Effector memory CD8-positive, alpha-beta T cell (primary cell): ENCODE measurements around the gene PDCD7.
"Not testable (repeated sequence)": the region's sequence is repeated elsewhere in the genome, so short reads cannot be mapped to it uniquely, and the experiment has no call there.

Source experiments
- ATAC-seq: fragments of 150-1000 bp; cut with Tn5 transposase; replicated peaks from 2 replicates; pipeline ENCODE4 v1.10.0; 2021; ENCODE audit warnings: mild to moderate bottlenecking, moderate library complexity
- DNase-seq, 3 experiments: peaks; one replicate each; pipeline ENCODE4 v3.0.0; 2021
- H3K27ac Mint-ChIP-seq, 2 donors: one replicate each; pipeline ENCODE4 v1.8.0; 2022; ENCODE audit warnings: mild to moderate bottlenecking in 2 of 2, mixed read lengths in 2 of 2, moderate library complexity in 2 of 2
- H3K27me3 Mint-ChIP-seq, 2 donors: one replicate each; pipeline ENCODE4 v1.8.0; 2022; ENCODE audit warnings: mixed read lengths in 2 of 2
- H3K36me3 Mint-ChIP-seq: one replicate; pipeline ENCODE4 v1.8.0; 2022; ENCODE audit warnings: mild to moderate bottlenecking, moderate library complexity, mixed read lengths; ENCODE audit not compliant: insufficient read depth
- H3K4me1 Mint-ChIP-seq, 2 donors: one replicate each; pipeline ENCODE4 v1.8.0; 2022; ENCODE audit warnings: low read depth in 2 of 2, mixed read lengths in 2 of 2
- H3K4me3 Mint-ChIP-seq, 2 donors: one replicate each; pipeline ENCODE4 v1.8.0; 2022; ENCODE audit warnings: mild to moderate bottlenecking in 2 of 2, mixed read lengths in 2 of 2, moderate library complexity in 2 of 2
- H3K9me3 Mint-ChIP-seq, 2 donors: one replicate each; pipeline ENCODE4 v1.8.0; 2022; ENCODE audit warnings: mixed read lengths in 2 of 2

Gene PDCD7

DNA sequence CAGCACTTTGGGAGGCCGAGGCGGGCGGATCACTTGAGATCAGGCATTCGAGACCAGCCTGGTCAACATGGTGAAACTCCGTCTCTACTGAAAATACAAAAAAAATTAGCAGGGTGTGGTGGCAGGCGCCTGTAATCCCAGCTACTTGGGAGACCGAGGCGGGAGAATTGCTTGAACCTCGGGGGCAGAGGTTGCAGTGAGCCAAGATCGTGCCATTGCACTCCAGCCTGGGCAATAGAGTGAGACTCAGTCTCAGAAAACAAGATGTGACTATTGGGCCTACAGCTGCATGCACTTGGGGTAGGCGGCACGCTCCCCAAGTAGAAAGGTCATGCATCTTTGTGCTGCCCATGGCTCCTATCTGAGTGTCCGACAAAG, 39.8 kb downstream of the PDCD7 start:
- not testable (repeated sequence) for H3K4me1 Mint-ChIP-seq, H3K36me3 Mint-ChIP-seq, H3K27ac Mint-ChIP-seq, DNase-seq, H3K4me3 Mint-ChIP-seq, H3K9me3 Mint-ChIP-seq, H3K27me3 Mint-ChIP-seq, ATAC-seq

DNA sequence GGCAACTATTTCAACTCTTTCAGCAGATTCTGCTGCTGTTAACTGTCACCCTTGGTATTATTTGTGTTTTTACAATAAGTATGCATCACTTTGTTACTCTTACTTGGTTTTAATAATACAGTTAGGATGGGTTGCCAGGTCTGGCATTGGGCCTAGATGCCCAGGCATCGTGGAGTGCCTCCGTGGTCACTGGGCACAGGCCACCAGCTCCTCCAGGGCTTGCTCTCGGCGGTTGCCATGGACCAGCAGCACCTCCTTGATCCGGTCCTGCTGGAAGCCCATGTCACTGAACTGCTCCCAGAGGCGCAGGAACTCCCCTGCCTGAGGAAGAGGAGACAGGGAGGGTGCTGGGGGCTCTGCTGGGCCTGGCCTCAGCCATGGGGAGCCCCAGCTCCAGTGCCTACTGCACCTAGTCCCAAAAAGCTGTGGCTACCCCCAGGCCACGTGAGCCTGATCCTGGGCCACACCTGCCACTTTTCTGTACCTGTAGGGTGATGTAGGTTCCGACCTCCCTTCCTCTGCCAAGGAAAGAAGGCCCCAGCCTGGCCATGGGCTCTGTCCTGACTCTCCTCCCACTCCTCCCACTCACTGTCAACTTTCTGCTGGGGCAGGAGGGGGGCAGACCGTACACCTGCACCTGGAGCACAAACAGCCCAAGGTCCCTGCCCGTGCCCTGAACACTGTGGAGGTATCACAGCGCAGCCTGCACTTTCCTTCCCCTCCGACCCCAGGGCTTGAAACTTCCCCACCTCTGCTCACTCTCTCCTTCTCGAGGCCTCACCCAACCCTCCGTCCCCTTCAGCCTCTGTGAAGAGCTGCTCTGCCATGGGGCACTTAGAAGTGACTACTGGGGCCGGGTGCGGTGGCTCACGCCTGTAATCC, 40.5 kb downstream of the PDCD7 start:
- H3K36me3 Mint-ChIP-seq = peaks cover 4% of the 10 kb centered on the region

DNA sequence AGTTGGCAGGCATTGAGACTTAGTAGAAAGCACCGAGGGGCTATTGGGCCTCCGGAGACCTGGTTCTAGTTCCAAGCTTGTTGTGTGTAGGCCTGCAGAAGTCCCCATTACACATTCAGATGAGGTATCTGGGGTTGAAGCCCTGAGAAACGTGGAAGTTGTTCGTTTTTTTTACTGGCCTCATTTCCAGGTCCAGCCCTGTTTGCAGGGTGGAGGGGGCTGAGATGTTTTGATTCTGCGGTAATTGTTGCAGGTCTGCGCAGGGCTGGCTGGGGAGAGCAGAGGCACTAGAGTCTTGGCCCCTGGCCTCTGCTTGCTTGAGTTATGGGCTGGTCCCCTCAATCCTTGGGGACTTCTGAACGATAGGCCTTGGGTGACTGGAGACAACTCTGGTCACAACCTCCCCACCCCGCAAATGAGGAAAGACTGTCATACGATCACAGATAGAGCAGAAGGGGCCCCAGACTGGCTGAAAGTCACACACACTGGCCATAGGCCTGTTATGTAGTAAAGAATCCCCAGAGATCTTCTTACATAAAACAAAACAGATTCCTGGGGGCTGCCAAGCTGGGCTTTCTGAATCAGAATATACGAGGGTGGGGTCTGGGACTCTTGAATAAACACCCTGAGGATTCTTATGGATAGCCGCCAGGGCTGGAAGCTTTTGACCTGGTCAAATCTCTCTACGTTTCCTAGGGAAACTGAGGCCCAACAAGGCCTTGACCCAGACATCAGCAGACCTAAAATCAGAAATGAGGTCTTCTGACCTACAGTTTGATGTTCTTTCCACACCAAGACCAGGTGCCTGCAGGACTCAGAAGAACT, 41.5 kb downstream of the PDCD7 start:
- Mint-ChIP-seq H3K4me1 (peaks cover 0 to 2% of the 10 kb centered on the region in 2 donors), H3K27ac (no peak overlapping the region), H3K9me3 (no peaks in the 10 kb centered on the region), H3K36me3 (peaks cover 3% of the 10 kb centered on the region), H3K27me3 (no peaks in the 10 kb centered on the region), H3K4me3 (no peak overlapping the region)
- ATAC-seq (no peak), DNase-seq (no peak)

More for the DNA sequence above, 40.5 kb downstream of the PDCD7 start:
- H3K27me3 Mint-ChIP-seq = no peaks in the 10 kb centered on the region
- no peak overlapping the region for H3K4me3 Mint-ChIP-seq
- ATAC-seq (no peak), DNase-seq (no peak)
- no peaks in the 10 kb centered on the region for H3K9me3 Mint-ChIP-seq
- H3K4me1 Mint-ChIP-seq = peaks cover 0 to 2% of the 10 kb centered on the region in 2 donors
- H3K27ac Mint-ChIP-seq = no peak overlapping the region

DNA sequence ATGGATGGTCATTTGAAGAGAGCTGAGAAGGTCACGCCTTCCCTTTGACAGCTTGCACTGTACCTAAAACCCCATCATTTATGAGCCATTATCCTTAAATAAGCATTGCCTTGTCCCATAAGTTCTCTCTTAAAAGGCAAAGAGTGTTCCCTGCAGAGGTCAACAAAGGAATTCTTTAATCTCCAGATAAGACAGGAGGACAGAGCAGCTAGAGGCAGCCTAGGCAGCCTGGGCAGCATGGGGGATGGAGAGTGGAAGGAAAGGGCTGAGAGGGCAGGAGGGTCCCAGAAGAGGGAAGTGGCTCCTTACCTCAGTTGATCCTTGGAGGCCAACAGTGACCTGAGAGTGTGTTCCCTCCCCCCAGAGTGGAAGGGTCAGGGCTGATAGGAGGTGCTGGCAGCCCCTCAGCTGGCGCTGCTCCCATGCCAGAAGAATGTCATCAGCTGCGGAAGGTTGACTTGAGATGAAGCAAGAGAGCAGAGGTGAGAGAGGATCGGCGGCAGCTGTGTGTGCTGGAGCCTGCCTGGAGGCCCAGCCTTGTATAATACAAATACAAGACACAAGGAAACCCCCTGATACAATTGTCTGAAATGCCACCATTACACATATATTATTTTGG, 44.3 kb downstream of the PDCD7 start:
- Mint-ChIP-seq H3K27ac (no peak overlapping the region), H3K4me1 (peaks cover 0 to 4% of the 10 kb centered on the region in 2 donors), H3K9me3 (no peaks in the 10 kb centered on the region), H3K27me3 (peaks cover 12 to 19% of the 10 kb centered on the region in 2 donors), H3K4me3 (no peak overlapping the region), H3K36me3 (peaks cover 3% of the 10 kb centered on the region)
- ATAC-seq (no peak), DNase-seq (no peak)

DNA sequence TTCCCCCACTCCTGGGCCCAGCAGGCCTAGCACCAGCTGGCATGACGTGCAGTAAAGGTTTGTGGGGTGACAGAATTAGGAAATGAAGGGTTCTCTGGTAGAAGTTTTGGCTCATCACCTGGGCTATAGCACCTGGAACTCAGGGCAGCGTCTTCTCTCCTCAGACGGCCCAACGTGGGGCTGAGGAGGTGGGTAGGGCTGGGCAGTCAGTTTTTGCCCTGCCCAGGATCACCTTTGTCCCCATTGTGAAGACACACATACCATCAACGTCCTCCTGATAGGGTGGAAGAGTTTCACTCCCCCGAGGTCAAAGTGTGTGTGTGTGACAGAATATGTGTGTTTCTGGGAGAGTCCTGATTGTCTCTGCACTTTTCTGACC, 45.0 kb downstream of the PDCD7 start:
- Mint-ChIP-seq H3K27ac (peak overlapping the region in 1 of 2 donors; percentile 3), H3K36me3 (peaks cover 3% of the 10 kb centered on the region), H3K4me1 (peaks cover 0 to 4% of the 10 kb centered on the region in 2 donors), H3K4me3 (no peak overlapping the region), H3K27me3 (peaks cover 18 to 25% of the 10 kb centered on the region in 2 donors), H3K9me3 (no peaks in the 10 kb centered on the region)
- DNase-seq (no peak), ATAC-seq (no peak)

DNA sequence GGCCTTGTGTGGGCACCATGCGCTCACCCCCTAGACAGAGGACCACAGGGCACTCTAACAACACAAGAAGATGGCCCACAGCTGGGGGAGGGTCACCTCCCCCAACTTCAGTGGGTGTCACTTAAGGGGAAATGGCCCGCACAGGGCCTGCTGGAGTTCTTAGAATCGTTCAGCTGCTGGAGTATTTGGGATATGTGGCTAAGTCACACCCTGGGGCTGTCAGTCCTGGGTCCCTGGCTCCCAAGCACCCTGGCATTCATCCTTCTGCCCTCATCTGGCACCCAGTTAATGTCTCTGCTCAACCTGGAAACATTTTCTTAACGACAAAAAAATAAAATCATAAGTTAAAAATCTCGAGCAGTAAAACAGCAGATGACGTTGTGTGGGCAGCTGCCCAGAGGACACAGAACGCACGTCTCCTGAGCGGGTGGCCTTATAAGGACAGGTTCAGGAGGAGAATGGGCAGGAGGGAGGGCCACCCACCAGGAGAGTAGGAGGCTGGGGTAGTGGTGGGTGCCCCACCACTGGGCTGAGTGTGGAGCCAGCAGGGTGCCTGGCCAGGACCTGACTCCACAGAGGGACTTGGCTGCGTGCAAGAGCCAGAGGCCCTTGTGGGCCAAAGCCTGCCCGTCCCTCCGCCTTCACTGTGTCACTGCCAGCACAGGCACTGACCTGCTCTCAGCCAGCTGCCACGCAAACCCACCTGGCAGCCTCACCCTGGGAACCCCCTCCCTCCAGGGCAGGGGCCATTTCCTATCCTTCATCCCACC, 45.5 kb downstream of the PDCD7 start:
- Mint-ChIP-seq H3K27ac (peak overlapping the region in 1 of 2 donors; percentile 3), H3K4me3 (no peak overlapping the region), H3K27me3 (peaks cover 23 to 31% of the 10 kb centered on the region in 2 donors), H3K9me3 (no peaks in the 10 kb centered on the region), H3K4me1 (peaks cover 0 to 4% of the 10 kb centered on the region in 2 donors), H3K36me3 (peaks cover 3% of the 10 kb centered on the region)
- ATAC-seq (no peak), DNase-seq (no peak)

DNA sequence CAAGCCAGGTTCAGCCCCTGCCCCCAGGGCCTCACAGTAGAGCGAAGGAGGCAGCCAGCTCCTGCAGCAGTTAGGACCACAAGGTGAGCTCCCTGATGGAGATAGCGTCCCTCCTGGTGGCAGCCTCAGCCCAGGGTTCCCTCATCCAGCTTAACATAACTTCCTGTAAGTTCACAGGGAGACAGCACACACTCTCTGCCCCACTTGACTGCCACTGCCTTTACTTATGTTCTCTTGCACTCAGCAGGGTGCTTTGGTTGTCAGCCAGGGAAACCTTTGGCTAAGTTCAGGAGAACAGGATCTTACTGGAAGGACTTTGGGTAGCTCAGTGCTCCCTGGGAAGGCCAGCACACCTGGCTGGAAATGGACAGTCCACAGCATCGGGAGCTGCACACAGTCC, 46.2 kb downstream of the PDCD7 start:
- peaks cover 6 to 10% of the 10 kb centered on the region in 2 donors for H3K4me1 Mint-ChIP-seq
- no peaks in the 10 kb centered on the region for H3K9me3 Mint-ChIP-seq
- DNase-seq (no peak), ATAC-seq (no peak)
- H3K27ac Mint-ChIP-seq = no peak overlapping the region
- peaks cover 29 to 38% of the 10 kb centered on the region in 2 donors for H3K27me3 Mint-ChIP-seq
- peaks cover 3% of the 10 kb centered on the region for H3K36me3 Mint-ChIP-seq
- no peak overlapping the region for H3K4me3 Mint-ChIP-seq

DNA sequence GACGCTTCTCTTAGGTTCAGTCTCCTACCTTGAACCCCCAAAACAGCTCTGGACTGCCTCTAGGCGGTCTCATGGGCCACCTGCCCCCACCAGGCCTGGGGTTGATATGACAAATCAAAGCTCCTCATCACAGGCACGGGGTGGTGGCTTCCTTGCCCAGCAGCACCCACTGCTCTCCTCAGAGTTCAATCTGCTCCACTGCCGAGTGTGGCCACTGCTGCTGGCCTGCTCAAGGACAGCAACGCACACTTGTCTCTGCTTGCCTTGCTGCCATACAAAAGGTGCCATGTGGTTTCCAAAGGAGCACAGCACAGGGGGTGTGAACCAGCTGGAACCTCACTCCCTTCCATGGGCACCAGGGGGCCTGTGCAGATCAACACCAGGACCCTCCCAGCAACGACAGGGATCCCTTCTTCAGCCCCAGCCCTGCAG, 46.9 kb downstream of the PDCD7 start:
- Mint-ChIP-seq H3K4me3 (no peak overlapping the region), H3K9me3 (no peaks in the 10 kb centered on the region), H3K27me3 (peaks cover 37 to 45% of the 10 kb centered on the region in 2 donors), H3K4me1 (peaks cover 9 to 12% of the 10 kb centered on the region in 2 donors), H3K36me3 (peaks cover 3% of the 10 kb centered on the region), H3K27ac (peak overlapping the region in 1 of 2 donors; percentile 33)
- no peak for DNase-seq
- peak; percentile 14 for ATAC-seq

DNA sequence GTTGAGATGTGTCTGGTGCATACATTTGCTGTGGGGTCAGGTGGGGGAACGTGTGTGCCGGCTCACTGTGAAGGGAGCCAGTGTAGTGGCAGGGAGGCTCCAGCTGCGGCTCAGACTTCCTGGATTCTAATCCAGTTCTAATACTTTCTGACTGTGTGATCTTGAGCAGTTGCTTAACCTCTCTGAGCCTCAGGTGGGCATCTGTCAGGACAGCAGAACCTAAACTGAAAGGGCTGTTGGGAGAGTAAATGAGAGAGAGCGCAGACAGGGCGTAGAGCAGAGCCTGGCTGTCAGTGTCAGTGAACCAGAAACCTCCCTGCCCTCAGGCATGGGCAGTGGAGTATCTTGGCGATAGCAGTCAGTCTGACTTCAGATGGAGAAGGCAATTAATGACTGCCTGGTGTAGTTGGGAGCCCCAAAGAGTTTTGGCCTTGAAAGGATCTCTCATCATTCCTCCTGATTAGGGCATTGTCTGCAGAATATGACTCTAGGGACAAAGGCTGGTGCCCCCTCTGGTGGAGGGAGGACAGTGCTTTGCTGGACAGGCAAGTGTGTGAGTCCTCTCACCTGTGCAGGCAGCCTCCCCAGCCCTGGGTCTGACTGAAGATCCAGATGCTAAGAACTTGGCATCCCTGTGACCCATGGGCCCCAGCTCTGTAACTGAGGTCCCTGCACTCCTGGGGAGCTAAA, 47.5 kb downstream of the PDCD7 start:
- Mint-ChIP-seq H3K27ac (peak overlapping the region in 1 of 2 donors; percentile 33), H3K4me3 (no peak overlapping the region), H3K4me1 (peaks cover 9 to 12% of the 10 kb centered on the region in 2 donors), H3K36me3 (peaks cover 3% of the 10 kb centered on the region), H3K9me3 (no peaks in the 10 kb centered on the region), H3K27me3 (peaks cover 42 to 50% of the 10 kb centered on the region in 2 donors)
- DNase-seq (no peak), ATAC-seq (peak; percentile 16)

DNA sequence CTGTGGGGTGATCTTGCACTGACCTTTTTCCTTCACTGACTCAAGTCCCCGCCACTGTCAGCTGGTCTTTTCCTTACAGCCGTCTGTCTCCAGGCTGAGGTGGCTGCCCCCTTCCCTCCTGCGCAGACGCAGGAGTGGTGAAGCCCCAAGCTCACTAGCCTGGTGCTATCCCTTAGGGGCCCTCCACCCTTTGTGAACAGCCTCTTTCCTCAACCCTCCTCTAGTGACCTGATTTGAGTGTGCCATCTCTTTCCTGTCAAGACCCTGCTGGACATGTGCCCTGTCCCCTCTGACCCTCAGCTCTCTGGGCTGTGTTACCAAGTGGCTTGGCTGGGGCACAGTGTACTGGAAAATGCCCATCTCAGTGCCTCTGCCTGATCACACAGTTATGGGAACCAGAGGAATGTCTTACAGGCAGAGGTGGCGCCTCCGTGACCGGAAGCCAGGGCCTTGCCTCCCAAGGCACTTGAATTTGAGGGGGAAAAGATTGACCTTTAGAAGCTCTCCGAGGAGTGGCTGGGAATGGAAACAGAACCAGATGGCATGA, 48.3 kb downstream of the PDCD7 start:
- H3K4me1 Mint-ChIP-seq = peaks cover 9 to 12% of the 10 kb centered on the region in 2 donors
- H3K36me3 Mint-ChIP-seq = peaks cover 3% of the 10 kb centered on the region
- peaks cover 49 to 57% of the 10 kb centered on the region in 2 donors for H3K27me3 Mint-ChIP-seq
- H3K9me3 Mint-ChIP-seq = no peaks in the 10 kb centered on the region
- no peak overlapping the region for H3K4me3 Mint-ChIP-seq
- DNase-seq (no peak), ATAC-seq (no peak)
- H3K27ac Mint-ChIP-seq = no peak overlapping the region

DNA sequence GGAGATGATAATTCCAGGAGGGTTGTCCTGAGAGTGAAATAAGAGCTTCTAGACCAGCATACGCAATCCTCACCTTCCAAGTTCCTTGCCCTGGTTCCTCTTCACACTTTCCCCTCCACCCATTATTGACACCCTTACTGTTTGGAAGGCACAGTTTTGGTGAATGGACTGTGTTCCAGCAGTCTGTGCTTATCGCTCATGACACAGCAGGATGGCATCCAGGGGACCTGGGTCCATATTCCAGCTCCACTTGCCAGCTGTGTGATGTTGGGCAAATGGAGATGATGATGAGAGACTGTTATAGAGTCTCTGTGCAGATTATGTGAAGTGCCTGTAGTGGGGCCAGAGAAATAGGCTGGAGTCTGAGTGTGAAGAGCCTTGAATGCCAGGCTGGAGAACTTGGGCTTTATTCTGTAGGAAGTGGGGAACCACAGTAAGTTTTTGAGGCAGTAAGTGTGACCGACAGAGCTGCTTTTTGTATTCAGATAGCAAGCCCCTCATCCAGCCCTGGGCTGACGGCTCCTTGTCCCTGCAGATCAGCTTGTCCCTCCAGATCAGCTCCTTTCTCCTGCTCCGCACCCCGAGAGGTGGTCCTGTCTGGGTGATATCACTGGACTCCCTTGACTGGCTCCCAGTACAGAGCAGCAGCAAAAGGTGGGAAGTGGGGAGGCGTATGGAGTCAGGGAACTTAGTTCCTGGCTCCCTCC, 49.0 kb downstream of the PDCD7 start:
- peaks cover 3% of the 10 kb centered on the region for H3K36me3 Mint-ChIP-seq
- H3K4me3 Mint-ChIP-seq = no peak overlapping the region
- H3K27ac Mint-ChIP-seq = no peak overlapping the region
- DNase-seq (no peak), ATAC-seq (no peak)
- H3K9me3 Mint-ChIP-seq = no peaks in the 10 kb centered on the region
- peaks cover 9 to 12% of the 10 kb centered on the region in 2 donors for H3K4me1 Mint-ChIP-seq
- peaks cover 51 to 57% of the 10 kb centered on the region in 2 donors for H3K27me3 Mint-ChIP-seq

DNA sequence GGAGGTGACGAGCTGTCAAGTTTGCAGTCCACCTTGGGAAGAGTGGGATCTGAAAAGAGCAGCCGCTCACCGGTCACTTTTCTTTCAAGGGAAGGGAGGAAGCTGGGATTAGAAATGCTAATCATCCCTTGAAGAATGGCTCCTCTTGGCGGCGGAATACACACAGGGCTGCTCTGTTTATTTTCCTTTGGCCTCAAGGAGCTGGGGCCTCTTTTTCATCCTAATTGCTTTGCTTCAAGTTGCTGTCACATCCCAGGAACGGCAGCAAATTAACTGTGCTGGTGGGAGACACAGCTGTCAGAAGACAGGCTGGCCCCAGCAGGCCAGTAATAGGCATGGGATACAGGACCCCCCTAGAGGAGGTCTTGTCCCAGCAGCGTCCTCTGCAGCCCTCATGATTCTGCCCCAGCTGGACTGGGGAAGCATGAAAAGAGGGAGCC, 50.3 kb downstream of the PDCD7 start:
- no peak overlapping the region for H3K4me3 Mint-ChIP-seq
- no peak overlapping the region for H3K27ac Mint-ChIP-seq
- no peaks in the 10 kb centered on the region for H3K9me3 Mint-ChIP-seq
- H3K36me3 Mint-ChIP-seq = peaks cover 3% of the 10 kb centered on the region
- H3K27me3 Mint-ChIP-seq = peaks cover 64 to 70% of the 10 kb centered on the region in 2 donors
- DNase-seq = no peak
- peaks cover 9 to 12% of the 10 kb centered on the region in 2 donors for H3K4me1 Mint-ChIP-seq
- no peak for ATAC-seq
